Astrocyte of the spinal cord (primary cell): ENCODE data around the gene ACMSD.

Experiments
- DNase-seq: peaks from one replicate; pipeline ENCODE4 v3.0.0; 2011; ENCODE audit warnings: low read depth, low spot score
- H3K4me3 ChIP-seq: 2 replicates; pipeline ENCODE4 v1.5.1; 2011; ENCODE audit warnings: low read depth, mild to moderate bottlenecking, low read length, moderate library complexity
- in situ Hi-C: cut with HindIII; loops from 2 replicates; pipeline ENCODE4 v1.10.0; 2017; ENCODE audit warnings: low sequenced_read_pairs
- TF ChIP-seq, protein P1 (sequence below): IDR thresholded peaks from 2 replicates; pipeline ENCODE4 v1.5.1; 2012; ENCODE audit warnings: low read depth, mild to moderate bottlenecking, low read length, inconsistent platforms

Gene ACMSD

DNA sequence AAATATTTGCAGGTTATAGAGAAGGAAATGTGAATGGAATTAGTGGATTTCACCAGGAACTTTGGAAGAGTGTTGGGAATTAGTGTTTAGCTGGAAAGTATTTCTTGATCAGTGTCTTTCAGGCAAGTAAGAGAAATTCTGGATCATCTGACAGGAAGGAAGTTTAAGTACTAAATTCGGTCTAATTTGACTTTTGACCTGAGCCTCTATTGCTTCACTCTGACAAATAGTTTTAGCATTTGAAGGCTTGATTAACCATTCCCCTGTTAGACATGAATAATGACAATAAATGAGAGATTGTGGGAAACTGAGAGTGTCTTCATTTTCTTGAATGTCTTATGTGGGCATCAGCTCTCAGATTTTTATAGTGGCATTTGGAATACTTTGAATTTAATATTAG, 96.2 kb downstream of the ACMSD start:
- no peak overlapping the region for H3K4me3 ChIP-seq
- no peak for DNase-seq
- TF ChIP-seq, protein P1, sequence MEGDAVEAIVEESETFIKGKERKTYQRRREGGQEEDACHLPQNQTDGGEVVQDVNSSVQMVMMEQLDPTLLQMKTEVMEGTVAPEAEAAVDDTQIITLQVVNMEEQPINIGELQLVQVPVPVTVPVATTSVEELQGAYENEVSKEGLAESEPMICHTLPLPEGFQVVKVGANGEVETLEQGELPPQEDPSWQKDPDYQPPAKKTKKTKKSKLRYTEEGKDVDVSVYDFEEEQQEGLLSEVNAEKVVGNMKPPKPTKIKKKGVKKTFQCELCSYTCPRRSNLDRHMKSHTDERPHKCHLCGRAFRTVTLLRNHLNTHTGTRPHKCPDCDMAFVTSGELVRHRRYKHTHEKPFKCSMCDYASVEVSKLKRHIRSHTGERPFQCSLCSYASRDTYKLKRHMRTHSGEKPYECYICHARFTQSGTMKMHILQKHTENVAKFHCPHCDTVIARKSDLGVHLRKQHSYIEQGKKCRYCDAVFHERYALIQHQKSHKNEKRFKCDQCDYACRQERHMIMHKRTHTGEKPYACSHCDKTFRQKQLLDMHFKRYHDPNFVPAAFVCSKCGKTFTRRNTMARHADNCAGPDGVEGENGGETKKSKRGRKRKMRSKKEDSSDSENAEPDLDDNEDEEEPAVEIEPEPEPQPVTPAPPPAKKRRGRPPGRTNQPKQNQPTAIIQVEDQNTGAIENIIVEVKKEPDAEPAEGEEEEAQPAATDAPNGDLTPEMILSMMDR = no peak
- in situ Hi-C loops = no loop called here

DNA sequence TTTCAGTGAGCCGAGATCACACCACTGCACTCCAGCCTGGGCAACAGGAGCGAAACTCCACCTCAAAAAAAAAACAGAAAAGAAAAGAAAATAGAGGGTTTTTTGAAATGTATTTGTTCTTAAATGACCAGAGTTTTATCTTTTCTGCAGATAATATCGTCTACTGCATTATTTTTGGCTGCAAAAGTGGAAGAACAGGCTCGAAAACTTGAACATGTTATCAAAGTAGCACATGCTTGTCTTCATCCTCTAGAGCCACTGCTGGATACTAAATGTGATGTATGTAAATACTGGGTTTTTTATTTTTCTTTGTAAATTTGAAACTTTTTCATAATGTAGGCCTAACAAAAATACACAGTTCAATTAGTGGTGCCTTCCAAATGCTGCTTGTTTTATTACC, 98.3 kb downstream of the ACMSD start:
- DNase-seq = no peak
- in situ Hi-C loops = no loop called here
- no peak overlapping the region for H3K4me3 ChIP-seq
- TF ChIP-seq, protein P1 = no peak

DNA sequence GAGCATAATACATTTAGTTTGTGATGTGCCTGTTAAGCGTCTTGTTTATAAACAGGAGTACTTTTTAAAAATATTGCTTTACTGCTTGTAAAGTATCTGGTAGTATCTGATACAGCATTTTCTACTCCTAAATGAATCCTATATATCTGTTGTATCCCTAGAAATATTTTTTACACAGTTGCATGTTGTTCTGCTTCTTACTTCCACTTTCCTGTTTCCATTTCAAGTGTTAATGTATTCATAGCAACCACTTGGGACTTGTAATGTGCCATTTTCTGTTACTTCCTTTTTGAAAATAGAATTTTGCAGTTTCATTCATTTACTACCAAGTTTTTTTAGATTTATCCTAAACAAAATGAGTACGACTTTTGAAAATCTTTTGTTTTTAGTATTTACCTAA, 105.1 kb downstream of the ACMSD start:
- H3K4me3 ChIP-seq = no peak overlapping the region
- DNase-seq = no peak
- in situ Hi-C loops = no loop called here
- TF ChIP-seq, protein P1 = no peak

DNA sequence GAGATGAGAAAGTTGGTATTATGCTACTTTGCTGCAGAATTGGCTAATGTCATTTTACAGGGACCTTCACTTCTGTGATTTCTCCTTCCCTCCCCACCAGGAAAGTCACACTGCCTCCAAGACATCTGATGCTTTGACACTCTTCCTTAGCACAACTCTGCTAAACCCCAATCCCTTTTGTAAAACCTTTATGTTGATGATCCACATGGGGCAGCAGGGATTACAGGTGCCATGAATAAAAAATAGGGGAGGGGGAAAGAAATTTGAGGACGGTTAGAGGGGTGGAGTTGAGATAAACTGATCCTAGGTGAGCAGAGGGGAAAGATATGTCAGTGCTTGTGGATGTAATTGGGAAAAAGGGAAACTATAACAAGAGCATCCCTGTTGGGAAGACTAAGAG, 106.6 kb downstream of the ACMSD start:
- TF ChIP-seq, protein P1 = no peak
- DNase-seq = no peak
- no peak overlapping the region for H3K4me3 ChIP-seq
- in situ Hi-C loops = no loop called here

DNA sequence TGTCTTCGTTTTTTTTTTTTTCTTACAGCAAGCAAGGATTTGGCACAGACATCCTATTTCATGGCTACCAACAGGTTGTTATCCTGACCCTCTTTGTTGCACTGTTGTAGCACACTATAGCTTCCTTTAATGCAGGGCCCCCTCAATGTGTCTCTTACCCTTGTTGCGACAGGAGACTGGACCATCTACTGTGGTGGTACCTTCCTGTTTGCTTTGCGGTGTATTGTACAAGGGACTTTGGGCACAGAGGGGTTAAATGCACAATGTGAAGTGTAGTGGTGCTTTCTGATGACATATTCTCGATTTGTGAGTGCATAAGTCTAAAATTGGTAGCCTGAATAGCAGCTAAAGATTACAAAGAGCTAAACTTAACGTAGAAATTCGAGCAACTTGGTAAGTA, 107.7 kb downstream of the ACMSD start:
- no peak overlapping the region for H3K4me3 ChIP-seq
- in situ Hi-C loops = no loop called here
- no peak for DNase-seq
- TF ChIP-seq, protein P1 = no peak

DNA sequence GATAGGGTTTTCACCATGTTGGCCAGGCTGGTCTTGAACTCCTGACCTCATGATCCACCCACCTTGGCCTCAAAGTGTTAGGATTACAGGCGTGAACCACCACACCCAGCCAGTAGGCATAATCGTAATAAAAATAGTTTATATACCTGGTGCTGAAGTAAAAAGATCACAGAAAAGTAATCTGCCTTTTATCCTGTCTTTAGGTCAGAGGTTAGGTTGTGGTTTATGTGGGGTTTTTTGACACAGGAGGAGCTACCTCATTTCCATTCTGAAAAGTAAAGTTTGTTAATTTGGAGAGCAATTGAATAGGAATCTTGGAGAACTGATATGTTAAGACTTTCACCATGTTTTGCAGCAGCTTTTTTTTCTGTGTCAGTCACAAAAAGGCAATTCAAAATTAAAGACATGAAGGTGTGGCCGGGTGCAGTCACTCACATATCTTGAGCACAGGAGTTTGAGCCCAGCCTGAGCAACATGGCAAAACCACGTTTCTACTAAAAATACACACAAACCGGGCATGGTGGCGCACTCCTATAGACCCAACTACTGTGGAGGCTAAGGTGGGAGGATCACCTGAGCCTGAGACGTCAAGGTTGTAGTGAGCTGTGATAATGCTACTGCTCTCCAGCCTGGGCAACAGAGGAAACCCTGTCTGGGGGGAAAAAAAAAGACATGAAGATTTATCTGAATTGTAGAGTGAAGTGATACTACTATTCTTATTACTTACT, 111.7 kb downstream of the ACMSD start:
- TF ChIP-seq, protein P1 = no peak
- DNase-seq = no peak
- no peak overlapping the region for H3K4me3 ChIP-seq
- in situ Hi-C loops = no loop called here

DNA sequence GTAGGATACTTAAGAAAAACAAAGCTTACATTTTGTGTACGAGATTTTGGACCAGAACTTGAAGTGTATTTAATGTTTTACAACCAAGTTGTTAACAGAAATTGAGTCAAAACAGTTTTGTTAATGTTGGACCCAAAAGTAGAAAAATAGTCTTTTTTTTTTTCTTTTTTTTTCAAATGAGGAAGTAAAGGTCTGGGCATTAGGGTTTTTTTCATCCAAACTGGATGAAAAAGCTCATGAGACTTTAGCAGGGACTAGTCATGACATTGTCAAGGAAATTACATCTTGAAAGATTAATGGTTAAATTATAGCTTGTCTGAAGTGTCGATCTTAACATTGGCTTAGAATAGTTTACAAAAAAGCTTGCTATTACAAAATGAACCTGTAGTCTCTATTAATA, 112.5 kb downstream of the ACMSD start:
- TF ChIP-seq, protein P1 = no peak
- in situ Hi-C loops = no loop called here
- H3K4me3 ChIP-seq = no peak overlapping the region
- no peak for DNase-seq
